Hepatocyte (in vitro differentiated cells): ENCODE data around the gene NDST1. TPM values are rescaled to one million over a fixed set of nuclear protein-coding genes. Genes with fewer than 3 reads are reported as not detected.

Source experiments
- DNase-seq: peaks from one replicate; pipeline ENCODE4 v3.0.0-alpha.2; 2016; ENCODE audit warnings: low spot score
- H2AFZ ChIP-seq: fragments of 200-600 bp; sonication (generic); 2 replicates; pipeline ENCODE4 v1.6.0; 2016; ENCODE audit warnings: antibody characterized with exemption, mild to moderate bottlenecking
- H3K27ac ChIP-seq: fragments of 200-600 bp; sonication (generic); 2 replicates; pipeline ENCODE4 v1.5.1; 2016; ENCODE audit warnings: mild to moderate bottlenecking
- H3K27me3 ChIP-seq: fragments of 200-600 bp; sonication (generic); 2 replicates; pipeline ENCODE4 v1.6.1; 2016
- H3K36me3 ChIP-seq: fragments of 200-600 bp; sonication (generic); replicated peaks from 2 replicates; pipeline ENCODE4 v1.5.1; 2016; ENCODE audit warnings: low read depth; ENCODE audit not compliant: insufficient read depth
- H3K4me1 ChIP-seq: fragments of 200-600 bp; sonication (generic); 2 replicates; pipeline ENCODE4 v1.5.1; 2016; ENCODE audit warnings: mild to moderate bottlenecking, moderate library complexity; ENCODE audit not compliant: insufficient read depth
- H3K4me2 ChIP-seq: fragments of 200-600 bp; sonication (generic); 2 replicates; pipeline ENCODE4 v1.6.0; 2016
- H3K4me3 ChIP-seq: fragments of 200-600 bp; sonication (generic); 2 replicates; pipeline ENCODE4 v1.5.1; 2016; ENCODE audit warnings: mild to moderate bottlenecking
- H3K79me2 ChIP-seq: fragments of 200-600 bp; sonication (generic); 2 replicates; pipeline ENCODE4 v1.6.0; 2017; ENCODE audit warnings: mild to moderate bottlenecking
- H3K9me2 ChIP-seq: fragments of 200-600 bp; sonication (generic); replicated peaks from 2 replicates; pipeline ENCODE4 v1.6.0; 2017; ENCODE audit warnings: mild to moderate bottlenecking; ENCODE audit not compliant: insufficient read depth
- H3K9me3 ChIP-seq: fragments of 200-600 bp; sonication (generic); 2 replicates; pipeline ENCODE4 v1.5.1; 2016; ENCODE audit warnings: low read depth, mild to moderate bottlenecking
- H4K20me1 ChIP-seq: fragments of 200-600 bp; sonication (generic); 2 replicates; pipeline ENCODE4 v1.6.0; 2016; ENCODE audit warnings: mild to moderate bottlenecking; ENCODE audit not compliant: insufficient read depth, poor library complexity, severe bottlenecking
- CTCF ChIP-seq: fragments of 200-600 bp; sonication (generic); IDR thresholded peaks from 2 replicates; pipeline ENCODE4 v1.5.1; 2016; ENCODE audit warnings: antibody characterized with exemption, mild to moderate bottlenecking; ENCODE audit not compliant: poor library complexity
- EZH2 ChIP-seq: fragments of 200-600 bp; sonication (generic); IDR thresholded peaks from 2 replicates; pipeline ENCODE4 v1.6.1; 2016; ENCODE audit warnings: antibody characterized with exemption, mild to moderate bottlenecking, borderline replicate concordance
- EZH2phosphoT487 ChIP-seq: fragments of 200-600 bp; sonication (generic); IDR thresholded peaks from one replicate; pipeline ENCODE4 v1.6.1; 2018; ENCODE audit warnings: antibody characterized with exemption, mild to moderate bottlenecking, low read depth, moderate library complexity; ENCODE audit not compliant: unreplicated experiment, severe bottlenecking
- WGBS: methylation state at CpG from one replicate; pipeline ENCODE4 v1.1.6; 2016; ENCODE audit warnings: low lambda C conversion rate; ENCODE audit errors: missing lambda C conversion rate; 5-methylcytosine and 5-hydroxymethylcytosine counted together
- polyA plus RNA-seq: library from polyadenylated mRNA; unstranded; fragments of >200 nt; fragmentation: Nextera tagmentation; extraction: Ambion mirVana; gene quantifications from 2 replicates; pipeline ENCODE4 v1.2.1, GENCODE V29; 2016
- total RNA-seq: library from RNA; depleted of rRNA; stranded (reverse); fragments of >200 nt; gene quantifications from 2 replicates; pipeline ENCODE4 v1.2.3, GENCODE V29; 2014

Gene NDST1
- total and polyA plus RNA-seq, 2 experiments from 2014 or later = 42.5 to 85.1 TPM

GRCh38 chr5:150541397-150541675 is 33.4 kb downstream of the NDST1 start:
- 98% methylated on average over 6 of the region's 6 CpGs for WGBS

GRCh38 chr5:150541895-150542294 is 34.0 kb downstream of the NDST1 start:
- TF ChIP-seq CTCF = no peak
- no peak for TF ChIP-seq EZH2
- TF ChIP-seq EZH2phosphoT487 = no peak
- peak overlapping the region; percentile 94 for H3K27ac ChIP-seq
- H4K20me1 ChIP-seq = no peaks in the 10 kb centered on the region
- H3K4me3 ChIP-seq = no peak overlapping the region
- no peaks in the 10 kb centered on the region for H3K9me2 ChIP-seq
- H3K27me3 ChIP-seq = no peaks in the 10 kb centered on the region
- peaks cover 3% of the 10 kb centered on the region for H3K79me2 ChIP-seq
- no peaks in the 10 kb centered on the region for H3K9me3 ChIP-seq
- no peak overlapping the region for H3K4me2 ChIP-seq
- DNase-seq = no peak
- no peak overlapping the region for H2AFZ ChIP-seq
- no peaks in the 10 kb centered on the region for H3K36me3 ChIP-seq
- H3K4me1 ChIP-seq = peaks cover 29% of the 10 kb centered on the region

More at GRCh38 chr5:150541397-150541675, 33.4 kb downstream of the NDST1 start:
- Histone ChIP-seq H3K36me3 (no peaks in the 10 kb centered on the region), H3K4me3 (no peak overlapping the region), H3K9me3 (no peaks in the 10 kb centered on the region), H3K27ac (peak overlapping the region; percentile 94), H4K20me1 (no peaks in the 10 kb centered on the region), H3K79me2 (peaks cover 3% of the 10 kb centered on the region), H2AFZ (no peak overlapping the region), H3K4me2 (no peak overlapping the region), H3K27me3 (no peaks in the 10 kb centered on the region), H3K4me1 (peaks cover 29% of the 10 kb centered on the region), H3K9me2 (no peaks in the 10 kb centered on the region)
- DNase-seq = no peak
- no peak for TF ChIP-seq EZH2phosphoT487
- no peak for TF ChIP-seq EZH2
- TF ChIP-seq CTCF = no peak

GRCh38 chr5:150542933-150543445 is 35.1 kb downstream of the NDST1 start:
- Histone ChIP-seq H3K4me3 (no peak overlapping the region), H3K27me3 (no peaks in the 10 kb centered on the region), H3K79me2 (peaks cover 3% of the 10 kb centered on the region), H3K4me1 (peaks cover 29% of the 10 kb centered on the region), H2AFZ (no peak overlapping the region), H4K20me1 (no peaks in the 10 kb centered on the region), H3K36me3 (no peaks in the 10 kb centered on the region), H3K27ac (peak overlapping the region; percentile 94), H3K9me2 (no peaks in the 10 kb centered on the region), H3K9me3 (no peaks in the 10 kb centered on the region), H3K4me2 (no peak overlapping the region)
- 70% methylated on average over 12 of the region's 12 CpGs for WGBS
- DNase-seq = peak; percentile 89
- no peak for TF ChIP-seq CTCF
- TF ChIP-seq EZH2 = no peak
